ENCODE data around the gene AKR1A1.
A peak's percentile ranks its signal among the peaks of the same experiment; 100 is the strongest.
"Not testable (repeated sequence)": the region's sequence is repeated elsewhere in the genome, so short reads cannot be mapped to it uniquely, and the experiment has no call there.

The AKR1A1 gene

DNA sequence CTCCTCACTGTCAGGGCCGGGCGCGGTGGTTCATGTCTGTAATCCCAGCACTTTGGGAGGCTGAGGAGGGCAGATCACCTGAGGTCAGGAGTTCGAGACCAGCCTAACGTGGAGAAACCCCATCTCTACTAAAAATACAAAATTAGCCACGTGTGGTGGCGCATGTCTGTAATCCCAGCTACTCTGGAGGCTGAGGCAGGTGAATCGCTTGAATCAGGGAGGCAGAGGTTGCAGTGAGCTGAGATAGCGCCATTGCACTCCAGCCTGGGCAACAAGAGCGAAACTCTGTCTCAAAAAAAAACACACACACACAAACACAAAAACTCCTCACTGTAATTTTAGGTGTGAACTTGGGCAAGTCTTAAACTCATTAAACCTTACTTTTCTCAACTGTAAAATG, 26.7 kb upstream of the AKR1A1 start:
- DNase-seq (ENCODE audit: low read depth) = not testable (repeated sequence)

DNA sequence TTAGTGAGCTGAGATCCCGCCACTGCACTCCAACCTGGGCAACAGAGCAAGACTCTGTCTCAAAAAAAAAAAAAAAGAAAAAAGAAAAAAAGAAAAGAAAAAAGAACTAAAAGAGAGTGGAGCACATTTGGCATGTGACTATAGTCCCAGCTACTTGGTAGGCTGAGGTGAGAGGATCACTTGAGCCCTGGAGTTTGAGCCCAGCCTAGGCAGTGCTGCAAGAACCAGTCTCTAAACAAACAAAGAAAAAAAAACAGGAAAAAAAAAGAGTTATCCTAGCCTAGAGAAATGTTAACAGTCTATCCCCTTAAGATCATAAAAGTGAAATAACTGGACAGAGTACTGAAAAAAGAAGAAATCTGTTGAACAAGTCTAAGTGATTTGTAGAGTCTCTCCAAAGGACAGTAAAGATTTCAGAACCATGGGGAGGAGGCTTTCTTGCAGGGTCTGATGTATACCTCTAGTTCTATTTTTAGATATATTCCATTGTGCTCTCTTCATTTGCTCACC, 24.4 kb upstream of the AKR1A1 start:
- no peak for DNase-seq (ENCODE audit: low read depth)

DNA sequence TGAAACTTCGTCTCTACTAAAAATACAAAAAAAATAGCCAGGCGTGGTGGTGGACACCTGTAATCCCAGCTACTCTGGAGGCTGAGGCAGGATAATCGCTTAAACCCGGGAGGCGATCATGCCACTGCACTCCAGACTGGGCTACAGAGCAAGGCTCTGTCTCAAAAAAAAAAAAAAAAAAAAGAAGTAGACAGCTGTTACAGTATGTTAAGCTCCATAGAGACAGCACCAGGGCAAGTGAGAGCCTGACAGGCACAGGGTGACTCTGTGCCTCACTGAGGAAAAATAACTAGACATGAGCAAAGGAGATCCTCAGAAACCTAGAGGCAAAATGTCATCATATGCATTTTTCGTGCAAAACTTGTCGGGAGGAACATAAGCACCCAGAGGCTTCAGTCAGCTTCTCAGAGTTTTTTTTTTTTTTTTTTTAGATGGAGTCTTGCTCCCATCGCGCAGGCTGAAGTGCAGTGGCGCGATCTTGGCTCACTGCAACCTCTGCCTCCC, 19.9 kb upstream of the AKR1A1 start:
- DNase-seq (ENCODE audit: low read depth) = no peak

DNA sequence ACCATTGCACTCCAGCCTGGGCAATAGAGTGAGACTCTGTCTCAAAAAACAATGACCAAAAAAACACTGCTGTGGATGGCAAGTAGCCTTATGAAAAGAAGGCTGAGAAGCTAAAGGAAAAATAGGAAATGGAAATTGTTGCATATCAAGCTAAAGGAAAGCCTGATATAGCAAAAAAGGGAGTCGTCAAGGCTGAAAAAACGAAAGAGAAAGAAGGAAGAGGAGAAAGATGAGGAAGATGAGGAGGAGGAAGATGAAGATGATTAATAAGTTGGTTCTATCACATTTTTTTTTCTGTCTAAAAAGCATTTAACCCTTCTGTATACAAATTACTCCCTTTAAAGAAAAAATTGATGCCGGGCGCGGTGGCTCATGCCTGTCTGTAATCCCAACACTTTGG, 18.8 kb upstream of the AKR1A1 start:
- no peak for DNase-seq (ENCODE audit: low read depth)

DNA sequence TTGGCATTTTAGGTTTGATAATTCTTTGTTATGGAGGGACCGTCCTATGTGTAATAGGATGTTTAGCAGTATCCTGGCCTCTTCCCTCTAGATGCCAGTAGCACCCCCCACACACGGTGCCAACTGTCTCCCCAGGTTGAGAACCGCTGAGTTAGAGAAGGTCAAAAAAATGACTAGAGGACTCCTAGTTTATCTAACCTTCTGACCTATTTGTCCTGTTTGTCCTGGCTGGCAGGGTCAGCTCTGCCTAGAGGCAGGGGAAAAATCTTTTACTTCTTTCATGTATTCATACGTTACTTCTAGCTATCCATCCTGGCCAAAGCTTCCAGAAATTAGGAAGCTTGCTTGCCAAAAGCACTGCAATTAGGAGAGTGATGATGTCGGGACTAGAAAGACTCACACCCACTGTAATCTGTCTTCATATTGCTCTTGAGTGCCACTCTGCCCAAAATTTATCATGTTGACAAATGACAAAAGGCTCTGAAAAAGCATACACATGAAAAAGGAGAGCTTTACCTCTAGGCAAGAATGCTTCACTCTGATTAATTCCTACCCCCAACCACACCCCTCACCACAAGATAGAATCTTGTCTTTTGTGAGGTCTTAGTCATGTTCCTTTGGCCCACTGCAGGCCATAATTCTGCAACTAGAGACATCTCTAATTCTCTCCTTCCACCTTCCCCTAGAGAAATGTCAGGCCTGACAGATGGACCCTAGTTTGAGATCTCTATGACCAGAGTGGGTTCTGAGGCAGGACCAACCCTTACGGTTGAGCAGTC, 14.4 kb upstream of the AKR1A1 start:
- DNase-seq (ENCODE audit: low read depth) = no peak

DNA sequence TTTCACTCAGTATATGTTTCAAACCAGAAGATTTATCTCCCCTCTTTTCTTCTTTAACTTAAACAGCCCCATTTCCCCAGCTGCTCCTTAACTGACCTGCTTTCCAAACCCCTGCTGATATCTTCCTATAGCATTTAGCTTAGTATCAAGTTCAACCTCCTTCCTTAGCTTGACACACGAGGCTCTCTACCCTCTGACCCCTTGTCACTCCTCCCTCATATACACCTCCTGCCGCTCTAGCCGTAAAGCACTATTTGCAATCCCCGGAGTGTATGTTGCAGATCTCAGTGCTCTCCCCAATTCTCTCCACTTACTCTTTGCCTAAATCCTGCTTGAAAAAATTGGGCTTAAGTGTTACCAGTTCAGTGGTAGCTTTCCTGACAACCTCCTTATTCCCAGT, 13.7 kb upstream of the AKR1A1 start:
- DNase-seq (ENCODE audit: low read depth) = no peak

DNA sequence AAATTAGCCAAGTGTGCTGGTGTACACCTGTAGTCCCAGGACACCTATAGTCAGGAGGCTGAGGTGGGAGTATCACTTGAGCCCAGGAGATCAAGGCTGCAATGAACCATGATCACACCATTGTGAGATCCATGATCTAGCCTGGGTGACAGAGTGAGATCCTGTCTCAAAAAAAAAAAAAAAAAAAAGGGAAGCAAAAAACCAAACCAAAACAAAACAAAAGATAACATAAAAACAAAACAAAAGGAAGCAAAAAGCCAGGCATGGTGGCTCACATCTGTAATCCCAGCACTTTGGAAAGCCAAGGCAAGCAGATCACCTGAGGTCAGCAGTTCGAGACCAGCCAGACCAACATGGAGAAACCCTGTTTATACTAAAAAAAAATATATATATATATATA, 9.4 kb upstream of the AKR1A1 start:
- no peak for DNase-seq (ENCODE audit: low read depth)

DNA sequence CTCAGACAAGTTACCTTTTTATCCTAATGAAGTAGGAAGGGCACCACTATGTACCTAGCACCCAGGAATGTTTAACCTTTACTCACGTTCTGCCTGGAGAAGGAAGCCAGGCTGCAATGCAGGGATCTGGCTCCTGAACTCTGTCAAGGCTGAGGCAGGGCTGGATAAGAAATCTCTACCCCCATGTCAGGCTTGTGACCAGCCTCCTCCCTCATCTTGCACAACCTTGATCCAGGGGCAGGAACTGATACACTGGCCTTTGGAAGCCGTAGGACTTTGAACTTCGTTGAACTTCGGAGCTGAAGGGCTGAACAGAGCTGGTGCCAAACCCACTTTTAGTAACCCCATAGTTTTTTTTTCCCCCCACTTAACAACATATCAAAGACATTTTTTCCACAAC, 8.0 kb upstream of the AKR1A1 start:
- DNase-seq (ENCODE audit: low read depth) = no peak

DNA sequence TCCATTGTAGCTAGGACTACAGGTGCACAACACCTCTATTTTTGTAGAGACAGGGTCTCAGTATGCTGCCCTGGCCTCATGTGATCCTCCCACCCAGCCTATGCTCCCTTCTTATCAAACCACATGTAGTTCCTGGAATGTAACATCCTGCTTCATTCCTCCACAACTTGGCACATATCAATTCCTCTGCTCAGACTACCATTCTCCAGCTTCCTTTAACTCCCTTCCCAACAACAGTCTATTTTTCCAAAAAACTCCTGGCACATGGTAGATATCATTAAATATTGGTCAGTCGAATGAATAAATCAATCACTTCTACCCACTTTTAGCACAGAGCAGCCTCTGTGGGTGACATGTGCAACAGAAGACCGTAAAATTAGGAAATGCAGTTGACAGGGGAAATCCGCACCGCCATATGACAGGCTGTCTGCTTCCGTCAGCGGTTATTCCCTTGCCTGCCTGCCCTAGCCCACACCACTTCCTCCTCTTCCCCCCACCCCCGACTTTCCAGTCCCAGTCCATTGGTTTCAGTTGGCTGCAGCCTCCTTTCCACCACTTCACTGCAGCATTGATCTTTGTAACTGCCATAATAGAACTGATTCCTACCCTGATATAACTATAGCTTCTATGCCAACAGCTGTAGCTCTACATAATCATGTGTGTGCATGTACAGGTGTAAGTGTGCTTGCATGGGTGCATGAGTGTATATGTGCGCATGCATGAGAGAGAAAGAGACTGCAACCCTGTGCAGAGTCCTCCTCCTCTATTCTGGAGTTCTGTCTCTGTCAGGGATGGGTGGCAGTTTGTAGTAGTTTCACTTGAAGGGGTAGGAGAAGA, 6.8 kb upstream of the AKR1A1 start:
- DNase-seq (ENCODE audit: low read depth) = peak; percentile 48

DNA sequence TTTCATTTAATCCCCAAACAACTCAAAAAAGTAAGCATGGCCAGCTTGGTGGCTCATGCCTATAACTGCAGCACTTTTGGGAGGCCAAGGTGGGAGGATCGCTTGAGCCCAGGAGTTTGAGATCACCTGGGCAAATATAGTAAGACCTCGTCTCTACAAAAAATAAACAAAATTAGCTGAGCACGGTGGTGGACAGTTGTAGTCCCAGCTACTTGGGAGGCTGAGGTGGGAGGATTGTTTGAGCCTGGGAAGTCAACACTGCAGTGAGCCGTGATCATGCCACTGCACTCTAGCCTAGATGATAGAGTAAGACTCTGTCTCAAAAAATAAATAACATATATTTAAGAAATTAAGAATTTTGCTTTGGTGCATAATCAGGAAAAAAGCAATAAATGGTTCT, 6.1 kb upstream of the AKR1A1 start:
- DNase-seq (ENCODE audit: low read depth) = no peak

DNA sequence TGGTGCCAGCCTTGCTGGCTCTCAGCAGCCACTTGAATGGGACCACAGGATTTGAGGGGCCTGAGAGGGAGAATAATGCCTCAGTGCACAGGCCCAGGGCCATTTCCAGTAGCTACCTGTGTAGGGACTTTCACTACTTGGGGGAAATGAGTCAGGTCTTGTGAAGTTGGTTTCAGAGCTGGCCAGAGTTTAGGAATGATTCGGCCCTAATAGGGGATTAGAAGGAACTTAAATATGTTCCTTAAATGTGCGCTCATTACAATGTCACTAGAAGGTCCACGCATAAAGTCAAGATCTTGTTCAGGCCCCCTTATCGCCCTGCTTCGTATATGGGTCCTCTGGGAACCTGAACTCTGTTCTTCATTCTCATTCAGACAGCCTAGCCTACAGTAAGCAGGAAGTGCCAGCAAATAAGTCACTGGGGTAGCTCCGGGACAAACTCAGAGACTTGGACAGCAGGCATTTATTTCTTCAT, 5.6 kb upstream of the AKR1A1 start:
- DNase-seq (ENCODE audit: low read depth) = no peak

DNA sequence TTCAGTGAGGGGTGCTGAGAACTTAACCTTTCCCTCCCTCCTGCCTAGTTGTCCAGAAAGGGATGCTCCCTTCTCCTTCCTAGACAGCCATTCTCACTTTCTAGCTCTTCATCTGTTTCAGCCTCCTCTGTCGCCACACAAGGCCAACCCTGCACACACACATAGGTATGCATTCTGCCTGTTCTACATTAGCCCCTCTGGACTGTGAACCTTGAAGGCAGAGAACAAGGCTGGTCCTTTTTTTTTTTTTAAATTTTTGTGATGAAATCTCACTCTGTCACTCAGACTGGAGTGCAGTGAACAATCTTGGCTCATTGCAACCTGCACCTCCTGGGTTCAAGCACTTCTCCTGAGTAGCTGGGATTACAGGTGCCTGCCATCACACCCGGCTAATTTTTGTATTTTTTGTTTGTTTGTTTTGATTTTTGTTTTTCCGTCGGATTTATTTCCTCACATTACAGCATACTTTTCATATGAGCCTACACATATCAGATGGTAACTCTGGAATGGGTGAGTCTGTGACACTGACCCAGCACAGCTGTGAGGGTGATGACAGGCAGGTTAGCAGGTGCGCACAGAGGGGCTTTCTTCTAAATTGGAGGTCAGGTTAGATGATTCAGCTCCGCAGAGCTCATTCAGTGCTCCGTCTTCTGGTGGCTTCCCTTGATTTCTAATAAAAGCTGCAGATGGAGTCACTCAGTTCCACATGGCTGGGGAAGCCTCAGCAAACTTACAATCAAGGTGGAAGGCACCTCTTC, 4.9 kb upstream of the AKR1A1 start:
- no peak for DNase-seq (ENCODE audit: low read depth)

DNA sequence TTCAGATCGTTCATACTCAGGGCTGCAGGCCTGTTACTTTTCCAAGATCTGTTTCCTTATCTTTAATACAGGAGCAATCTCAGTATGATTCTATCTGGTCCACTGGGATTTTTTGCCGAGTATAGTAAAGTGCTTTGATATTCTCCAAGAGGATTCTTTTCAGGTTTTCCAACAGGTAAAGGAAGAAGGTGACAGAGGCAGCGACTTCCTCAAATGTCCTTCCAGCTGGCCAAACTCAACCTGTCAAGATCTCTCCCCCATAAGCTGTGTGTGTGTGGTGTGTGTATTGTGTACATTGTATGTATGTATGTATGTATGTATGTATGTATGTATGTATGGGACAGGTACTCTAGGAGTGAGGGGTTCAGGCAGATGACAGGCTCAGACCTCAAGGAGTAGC, 1.1 kb downstream of the AKR1A1 start:
- no peak for DNase-seq (ENCODE audit: low read depth)

DNA sequence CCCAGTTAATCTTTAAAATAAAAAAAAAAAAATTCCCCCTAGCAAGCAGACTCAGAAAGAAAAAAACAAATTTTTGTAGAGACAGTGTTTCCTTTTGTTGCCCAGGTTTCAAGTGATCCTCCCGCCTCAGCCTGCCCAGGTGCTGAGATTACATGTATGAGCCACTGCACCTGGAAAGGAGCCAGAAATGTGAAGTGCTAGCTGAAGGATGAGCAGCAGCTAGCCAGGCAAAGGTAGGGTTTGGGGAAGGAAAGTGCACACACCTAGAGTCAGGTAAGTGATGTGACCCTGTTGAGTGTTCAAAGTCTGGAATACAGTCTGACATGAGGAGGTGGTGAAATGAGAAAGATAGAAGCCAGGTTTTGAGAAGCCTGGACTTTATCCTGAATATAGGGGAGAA, 1.7 kb downstream of the AKR1A1 start:
- DNase-seq (ENCODE audit: low read depth) = no peak

DNA sequence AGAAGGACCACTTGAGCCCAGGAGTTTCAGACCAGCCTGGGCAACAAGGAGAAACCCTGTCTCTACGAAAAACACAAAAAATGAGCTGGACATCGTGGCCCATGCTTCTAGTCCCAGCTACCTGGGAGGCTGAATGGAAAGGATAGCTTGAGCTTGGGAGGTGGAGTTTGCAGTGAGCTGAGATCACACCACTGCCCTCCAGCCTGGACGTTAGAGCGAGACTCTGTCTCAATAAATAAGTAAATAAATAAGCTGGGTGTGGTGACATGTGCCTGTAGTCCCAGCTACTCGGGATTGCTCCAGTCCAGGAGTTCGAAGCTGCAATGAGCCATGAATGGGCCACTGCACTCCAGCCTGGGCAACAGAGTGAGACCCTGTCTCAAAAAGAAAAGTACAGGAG, 3.6 kb downstream of the AKR1A1 start:
- DNase-seq (ENCODE audit: low read depth) = no peak

DNA sequence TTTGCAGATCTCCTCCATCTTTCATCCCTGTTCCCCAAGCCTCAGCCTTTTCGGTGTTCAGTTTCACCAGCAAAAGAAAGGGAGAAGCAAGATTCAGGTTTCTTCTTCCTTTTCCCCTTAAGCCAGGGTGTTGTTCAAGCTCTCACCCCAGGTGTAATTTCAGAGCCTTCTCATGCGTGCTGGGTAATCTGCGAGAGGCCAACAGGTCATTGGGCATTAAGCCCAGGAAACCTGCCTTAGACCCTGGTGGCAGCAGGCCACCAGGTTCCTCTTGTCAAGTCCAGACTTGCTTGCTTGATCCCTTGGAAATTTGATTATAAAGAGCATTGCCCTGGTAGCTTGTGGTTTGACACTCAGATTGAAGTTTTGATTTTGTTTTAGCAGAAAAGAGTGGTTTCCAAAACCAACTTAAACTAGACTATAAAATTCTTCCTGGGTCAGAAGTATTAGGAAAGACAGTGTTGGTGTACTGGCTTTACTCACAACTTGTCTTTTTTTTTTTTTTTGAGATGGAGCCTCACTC, 6.9 kb downstream of the AKR1A1 start:
- no peak for DNase-seq (ENCODE audit: low read depth)

DNA sequence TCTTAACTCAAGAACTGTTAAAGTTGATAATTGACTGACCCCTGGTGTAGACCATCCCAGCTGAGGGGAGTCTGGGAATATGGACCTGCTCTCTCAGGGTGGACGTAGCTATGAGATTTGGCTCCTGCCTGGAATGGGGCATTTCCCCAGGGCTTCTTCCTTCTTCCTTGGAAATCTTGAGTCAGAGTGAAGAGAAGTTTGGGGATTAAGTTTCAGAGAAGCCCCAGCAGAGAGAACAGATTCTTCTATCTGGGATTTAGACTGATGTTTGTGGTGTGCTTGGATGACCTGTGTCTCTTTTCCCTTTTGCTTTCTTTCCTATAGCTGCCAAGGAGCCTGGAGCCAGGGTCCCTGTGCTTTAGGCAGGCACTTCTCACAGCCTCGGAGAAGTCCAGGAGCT, 13.2 kb downstream of the AKR1A1 start:
- no peak for DNase-seq (ENCODE audit: low read depth)

DNA sequence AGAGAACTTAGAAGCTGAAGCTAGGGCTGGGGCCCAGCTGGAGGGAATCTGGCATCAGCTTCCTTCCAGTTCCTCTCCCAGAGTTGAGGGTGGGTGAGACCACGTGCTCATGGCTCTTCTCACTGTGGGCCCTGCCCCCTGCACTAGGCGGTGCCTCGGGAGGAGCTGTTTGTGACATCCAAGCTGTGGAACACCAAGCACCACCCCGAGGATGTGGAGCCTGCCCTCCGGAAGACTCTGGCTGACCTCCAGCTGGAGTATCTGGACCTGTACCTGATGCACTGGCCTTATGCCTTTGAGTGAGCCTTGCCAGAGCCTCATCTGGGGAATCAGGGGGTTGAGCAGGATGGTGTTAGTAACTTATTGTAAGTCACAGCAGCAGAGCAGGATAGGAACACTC, 16.1 kb downstream of the AKR1A1 start:
- no peak for DNase-seq (ENCODE audit: low read depth)

DNA sequence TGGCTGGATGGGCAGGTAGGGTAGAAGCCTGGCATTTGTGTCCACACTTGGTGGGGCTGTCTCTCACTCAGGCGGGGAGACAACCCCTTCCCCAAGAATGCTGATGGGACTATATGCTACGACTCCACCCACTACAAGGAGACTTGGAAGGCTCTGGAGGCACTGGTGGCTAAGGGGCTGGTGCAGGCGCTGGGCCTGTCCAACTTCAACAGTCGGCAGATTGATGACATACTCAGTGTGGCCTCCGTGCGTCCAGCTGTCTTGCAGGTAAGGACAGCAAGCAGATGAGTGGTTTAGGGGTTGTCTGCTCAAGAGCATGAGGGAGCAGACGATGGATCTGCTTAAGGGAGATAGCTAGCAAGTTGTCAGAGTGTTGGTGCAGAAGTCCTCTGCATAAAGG, 17.3 kb downstream of the AKR1A1 start:
- no peak for DNase-seq (ENCODE audit: low read depth)

DNA sequence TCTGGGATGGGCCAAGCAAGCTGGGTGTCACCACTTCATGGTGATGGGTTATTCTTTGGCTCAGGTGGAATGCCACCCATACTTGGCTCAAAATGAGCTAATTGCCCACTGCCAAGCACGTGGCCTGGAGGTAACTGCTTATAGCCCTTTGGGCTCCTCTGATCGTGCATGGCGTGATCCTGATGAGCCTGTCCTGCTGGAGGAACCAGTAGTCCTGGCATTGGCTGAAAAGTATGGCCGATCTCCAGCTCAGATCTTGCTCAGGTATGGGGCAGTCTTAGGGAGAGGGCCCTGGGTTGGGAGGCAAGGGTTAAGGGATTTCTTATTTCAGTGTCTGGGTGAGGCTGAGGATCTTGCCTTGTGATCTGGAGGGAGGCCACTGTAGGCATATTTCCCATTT, 17.8 kb downstream of the AKR1A1 start:
- no peak for DNase-seq (ENCODE audit: low read depth)

DNA sequence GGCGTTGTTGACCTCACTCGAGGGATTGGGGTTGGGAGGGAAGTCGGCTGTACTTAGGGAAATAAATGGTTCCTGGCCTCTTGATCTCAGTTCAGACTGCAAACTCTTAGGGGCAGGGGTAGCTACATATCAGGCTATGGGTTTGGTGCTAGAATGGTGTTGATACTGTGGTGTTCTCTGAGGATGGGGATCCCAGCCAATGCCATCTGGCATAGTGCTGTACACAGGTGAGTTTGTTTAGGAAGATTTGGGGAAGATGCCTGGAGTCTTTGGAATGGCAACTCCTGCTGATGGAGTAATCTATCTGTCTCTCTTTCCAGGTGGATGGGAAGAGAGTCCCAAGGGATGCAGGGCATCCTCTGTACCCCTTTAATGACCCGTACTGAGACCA, 18.9 kb downstream of the AKR1A1 start:
- no peak for DNase-seq (ENCODE audit: low read depth)

DNA sequence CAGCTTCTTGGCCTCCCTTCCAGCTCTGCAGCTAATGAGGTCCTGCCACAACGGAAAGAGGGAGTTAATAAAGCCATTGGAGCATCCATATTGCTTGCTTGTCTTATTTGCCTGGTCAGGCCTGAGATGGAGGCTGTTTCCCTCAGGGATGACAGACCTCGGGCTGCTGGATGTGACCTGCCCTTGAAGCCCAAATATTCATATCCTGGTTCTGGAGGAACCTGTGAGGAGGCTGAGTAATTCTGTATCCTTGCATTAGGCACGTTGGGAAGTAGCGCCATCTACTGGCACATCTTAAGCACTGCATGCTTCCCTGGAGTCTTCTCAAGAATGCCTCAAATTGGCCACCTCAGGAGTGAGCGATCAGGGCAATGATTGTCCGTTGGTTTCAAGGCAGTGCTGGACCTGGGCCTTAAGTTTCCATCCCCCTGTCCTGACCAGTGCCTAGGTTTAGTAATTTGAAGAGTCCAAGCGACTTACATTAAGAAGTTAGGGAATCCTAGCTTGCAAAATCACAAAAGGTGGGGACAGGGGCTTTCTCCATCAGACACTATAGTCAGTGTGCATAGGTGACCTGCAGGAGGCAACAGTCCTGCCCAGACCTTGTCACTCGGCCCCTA, 19.4 kb downstream of the AKR1A1 start:
- peak; percentile 55 for DNase-seq (ENCODE audit: low read depth)
